Suprapubic skin (tissue), 4 donors: ENCODE results near the gene EVX1.

Source experiments
- CTCF ChIP-seq, 2 donors: fragments of 200-600 bp in 1 of 2; fragments of 450-650 bp in 1 of 2; sonication (generic) in 1 of 2; IDR thresholded peaks; one replicate each; pipeline ENCODE4 v1.5.1; 2016 to 2019; ENCODE audit warnings: antibody characterized with exemption in 2 of 2, mild to moderate bottlenecking in 1 of 2, moderate library complexity in 1 of 2
- EP300 ChIP-seq: sonication (generic); formaldehyde crosslinking; IDR thresholded peaks from one replicate; pipeline ENCODE4 v1.6.1; 2017; ENCODE audit warnings: antibody characterized with exemption
- POLR2A ChIP-seq, 2 donors: fragments of 450-650 bp; IDR thresholded peaks; one replicate each; pipeline ENCODE4 v1.6.1; 2017; ENCODE audit warnings: antibody characterized with exemption in 2 of 2, mild to moderate bottlenecking in 2 of 2, moderate library complexity in 2 of 2
- POLR2AphosphoS5 ChIP-seq, 3 donors: sonication (generic); formaldehyde crosslinking; IDR thresholded peaks; one replicate each; pipeline ENCODE4 v1.6.1; 2017; ENCODE audit warnings: antibody characterized with exemption in 3 of 3

GRCh38 chr7:27277628-27278027, 35.0 kb downstream of the EVX1 start:
- TF ChIP-seq CTCF (IDR thresholded peaks at IDR 0.05) (no peak), POLR2A (IDR thresholded peaks at IDR 0.05) (no peak), EP300 (no peak), POLR2AphosphoS5 (IDR thresholded peaks at IDR 0.05) (no peak)
